Sigmoid colon (tissue), 7 donors: ENCODE data around the gene NRXN2. TPM values are rescaled to one million over a fixed set of nuclear protein-coding genes. Genes with fewer than 3 reads are reported as not detected.

Experiments used
- DNase-seq: peaks from one replicate; pipeline ENCODE4 v3.0.0-alpha.2; 2019
- H3K27ac ChIP-seq, 4 donors: fragments of 200-600 bp; sonication (generic); one replicate each; pipeline ENCODE4 v1.5.1; 2016 to 2019; ENCODE audit warnings: mild to moderate bottlenecking in 1 of 4
- H3K27me3 ChIP-seq, 3 donors: fragments of 200-600 bp; sonication (generic); one replicate each; pipeline ENCODE4 v1.5.1; 2019; ENCODE audit warnings: mild to moderate bottlenecking in 1 of 3
- H3K36me3 ChIP-seq, 4 donors: fragments of 200-600 bp; sonication (generic); one replicate each; pipeline ENCODE4 v1.5.1; 2016 to 2019
- H3K4me1 ChIP-seq, 4 donors: fragments of 200-600 bp; sonication (generic); one replicate each; pipeline ENCODE4 v1.5.1; 2017 to 2019
- H3K4me3 ChIP-seq, 4 donors: fragments of 200-600 bp; sonication (generic); one replicate each; pipeline ENCODE4 v1.5.1; 2017 to 2019; ENCODE audit warnings: mild to moderate bottlenecking in 2 of 4, moderate library complexity in 1 of 4
- H3K9me3 ChIP-seq, 4 donors: fragments of 200-600 bp in 3 of 4; sonication (generic) in 3 of 4; one replicate each; pipeline versions ENCODE4 v1.5.1 to v1.6.1; 2013 to 2019
- EP300 ChIP-seq, 4 donors: sonication (generic); formaldehyde crosslinking; IDR thresholded peaks; one replicate each; pipeline ENCODE4 v1.6.1; 2017; ENCODE audit warnings: antibody characterized with exemption in 4 of 4
- POLR2A ChIP-seq, 2 donors: fragments of 450-650 bp; IDR thresholded peaks; one replicate each; pipeline ENCODE4 v1.6.1; 2016; ENCODE audit warnings: antibody characterized with exemption in 2 of 2, mild to moderate bottlenecking in 2 of 2, moderate library complexity in 2 of 2
- POLR2AphosphoS5 ChIP-seq, 4 donors: sonication (generic); formaldehyde crosslinking; IDR thresholded peaks; one replicate each; pipeline ENCODE4 v1.6.1; 2017; ENCODE audit warnings: antibody characterized with exemption in 4 of 4
- WGBS, 2 donors: extraction: QIAGEN DNeasy Blood & Tissue Kit; methylation state at CpG; one replicate each; pipeline ENCODE4 v1.1.7; 2013; 5-methylcytosine and 5-hydroxymethylcytosine counted together
- intact Hi-C: fragments of 100-400 bp; cut with DNase I; formaldehyde crosslinking; loops from one replicate; pipeline ENCODE4 v1.15.1; 2023
- polyA plus RNA-seq, 3 donors: library from polyadenylated mRNA; stranded (reverse); fragments of 200-250 nt; gene quantifications; one replicate each; pipeline ENCODE4 v1.2.3, GENCODE V29; 2013
- total RNA-seq, 4 donors: library from RNA; depleted of rRNA; stranded (reverse); fragments of >200 nt; gene quantifications; one replicate each; pipeline ENCODE4 v1.1.0, GENCODE V29; 2016
- TF ChIP-seq, protein P1 (sequence below), 4 experiments: fragments of 450-650 bp in 3 of 4; fragments of 200-600 bp in 1 of 4; IDR thresholded peaks; one replicate each; pipeline ENCODE4 v1.5.1; 2016 to 2019; ENCODE audit warnings: antibody characterized with exemption in 4 of 4, mild to moderate bottlenecking in 3 of 4, moderate library complexity in 2 of 4
- donor health status: healthy with polysubstance abuse.
- donor health status: Bipolar disorder and iron deficiency.
- donor health status: healthy.

NRXN2 gene
- total and polyA plus RNA-seq, 7 donors, result 0.23 to 20.5 (median 6.8) TPM

DNA sequence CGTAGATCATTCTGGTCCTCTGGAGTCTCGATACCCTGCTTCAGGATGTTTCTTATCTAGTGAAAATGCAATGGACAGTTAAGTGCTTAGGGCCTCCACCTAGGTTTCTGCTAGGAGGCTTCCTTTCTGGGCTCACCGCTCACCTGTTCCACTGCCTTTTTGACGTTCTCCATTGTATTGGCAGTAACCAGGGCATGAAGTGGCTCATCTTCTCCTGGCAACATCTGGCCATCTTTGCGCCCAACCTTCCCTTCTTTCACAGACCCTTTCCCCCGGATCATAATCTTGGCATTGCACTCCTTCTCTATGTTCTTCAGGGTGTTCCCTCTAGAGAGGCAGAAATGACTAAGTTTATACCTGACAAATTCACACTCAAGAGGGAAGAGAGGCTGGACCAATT is 46.3 kb upstream of the NRXN2 start:
- intact Hi-C loops, result no loop called here
- DNase-seq, result no peak
- Histone ChIP-seq H3K36me3 (peaks cover 80 to 100% (median 91%) of the 10 kb centered on the region in 4 donors), H3K4me3 (no peak overlapping the region), H3K9me3 (no peaks in the 10 kb centered on the region), H3K27ac (no peak overlapping the region), H3K4me1 (peaks cover 0 to 62% (median 43%) of the 10 kb centered on the region in 4 donors), H3K27me3 (no peaks in the 10 kb centered on the region)
- WGBS, 2 donors, result 94 to 95% methylated on average over 6 of the region's 6 CpGs
- TF ChIP-seq POLR2AphosphoS5 (IDR thresholded peaks at IDR 0.05) (no peak), EP300 (IDR thresholded peaks at IDR 0.05) (no peak), POLR2A (IDR thresholded peaks at IDR 0.05) (no peak)
- TF ChIP-seq, protein P1, sequence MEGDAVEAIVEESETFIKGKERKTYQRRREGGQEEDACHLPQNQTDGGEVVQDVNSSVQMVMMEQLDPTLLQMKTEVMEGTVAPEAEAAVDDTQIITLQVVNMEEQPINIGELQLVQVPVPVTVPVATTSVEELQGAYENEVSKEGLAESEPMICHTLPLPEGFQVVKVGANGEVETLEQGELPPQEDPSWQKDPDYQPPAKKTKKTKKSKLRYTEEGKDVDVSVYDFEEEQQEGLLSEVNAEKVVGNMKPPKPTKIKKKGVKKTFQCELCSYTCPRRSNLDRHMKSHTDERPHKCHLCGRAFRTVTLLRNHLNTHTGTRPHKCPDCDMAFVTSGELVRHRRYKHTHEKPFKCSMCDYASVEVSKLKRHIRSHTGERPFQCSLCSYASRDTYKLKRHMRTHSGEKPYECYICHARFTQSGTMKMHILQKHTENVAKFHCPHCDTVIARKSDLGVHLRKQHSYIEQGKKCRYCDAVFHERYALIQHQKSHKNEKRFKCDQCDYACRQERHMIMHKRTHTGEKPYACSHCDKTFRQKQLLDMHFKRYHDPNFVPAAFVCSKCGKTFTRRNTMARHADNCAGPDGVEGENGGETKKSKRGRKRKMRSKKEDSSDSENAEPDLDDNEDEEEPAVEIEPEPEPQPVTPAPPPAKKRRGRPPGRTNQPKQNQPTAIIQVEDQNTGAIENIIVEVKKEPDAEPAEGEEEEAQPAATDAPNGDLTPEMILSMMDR (IDR thresholded peaks at IDR 0.05), result no peak

DNA sequence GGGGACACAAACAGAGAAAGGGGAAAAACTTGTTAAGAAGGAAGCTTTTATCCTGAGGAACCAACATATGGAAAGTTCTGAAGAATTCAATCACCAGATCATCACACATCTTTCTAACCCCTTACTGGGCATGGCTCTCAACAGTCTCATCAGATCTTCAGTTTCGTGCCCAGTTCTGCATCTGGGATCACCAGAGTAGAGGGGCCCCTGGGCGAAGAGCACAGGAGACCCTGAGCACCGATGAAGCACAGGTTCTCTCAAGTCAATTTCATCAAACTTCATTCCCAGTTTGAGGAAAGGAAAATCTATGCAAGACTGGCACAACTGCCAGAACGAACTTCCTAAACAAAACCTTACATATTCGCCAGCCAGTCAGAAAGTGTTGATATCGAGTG is 45.3 kb upstream of the NRXN2 start:
- Histone ChIP-seq H3K36me3 (peaks cover 71 to 97% (median 91%) of the 10 kb centered on the region in 4 donors), H3K4me1 (peaks cover 0 to 62% (median 44%) of the 10 kb centered on the region in 4 donors), H3K27me3 (no peaks in the 10 kb centered on the region), H3K27ac (peak overlapping the region; percentile 65 to 81 (median 74)), H3K9me3 (no peaks in the 10 kb centered on the region), H3K4me3 (no peak overlapping the region)
- no peak for DNase-seq
- TF ChIP-seq, protein P1 (IDR thresholded peaks at IDR 0.05), result no peak
- TF ChIP-seq POLR2A (IDR thresholded peaks at IDR 0.05) (no peak), EP300 (IDR thresholded peaks at IDR 0.05) (no peak), POLR2AphosphoS5 (IDR thresholded peaks at IDR 0.05) (no peak)
- 91 to 94% methylated on average over 6 of the region's 6 CpGs for WGBS, 2 donors
- intact Hi-C loops, result no loop called here

DNA sequence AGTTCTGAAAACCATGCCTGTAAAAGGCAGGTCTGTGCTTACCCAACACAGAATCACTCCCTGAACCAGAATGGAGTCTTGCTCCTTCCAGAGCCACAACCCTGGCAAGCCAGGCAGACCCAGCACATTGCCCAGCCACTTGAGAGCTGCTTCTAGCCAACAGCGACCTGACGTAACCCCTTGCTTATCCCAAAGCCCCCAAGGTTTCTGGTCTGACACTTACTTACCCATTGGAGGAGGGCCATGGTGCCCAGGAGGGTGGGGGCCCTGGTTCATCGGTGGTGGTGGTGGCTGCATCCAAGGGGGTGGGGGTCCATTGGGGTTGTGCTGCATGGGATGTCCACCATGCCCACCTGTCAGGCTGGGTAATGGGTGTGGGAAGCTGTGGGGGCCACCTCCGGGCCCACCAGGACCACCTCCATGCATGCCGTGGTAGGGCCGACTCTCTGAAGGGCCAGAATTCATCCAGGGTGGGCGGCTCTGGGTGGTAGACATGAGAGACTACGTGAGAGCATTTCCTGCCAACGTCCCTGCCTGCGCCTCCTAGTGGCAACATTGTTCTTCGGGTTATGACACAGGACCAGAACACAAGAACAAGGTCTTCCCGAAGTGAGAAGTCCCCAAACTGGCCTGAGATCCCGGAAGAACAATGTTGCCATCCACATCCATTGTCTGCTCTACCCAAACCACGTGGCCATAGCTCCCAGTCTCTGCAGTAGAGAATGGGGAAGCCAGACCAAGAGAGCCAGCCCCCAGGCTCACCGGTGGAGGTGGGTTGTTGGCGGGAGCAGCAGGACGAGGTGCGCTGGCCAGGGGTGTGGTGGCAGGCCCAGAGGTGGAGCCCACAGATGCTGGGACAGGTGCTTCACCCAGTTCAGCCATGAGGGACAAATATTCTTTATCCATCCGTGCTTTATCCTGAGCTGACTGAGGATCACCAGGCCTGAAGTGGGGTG is 44.6 kb upstream of the NRXN2 start:
- DNase-seq, result peak; percentile 86
- TF ChIP-seq, protein P1 (IDR thresholded peaks at IDR 0.05), result peak; percentile 65 to 81 (median 76)
- TF ChIP-seq POLR2AphosphoS5 (IDR thresholded peaks at IDR 0.05) (peak in 1 of 4 donors; percentile 21), EP300 (IDR thresholded peaks at IDR 0.05) (no peak), POLR2A (IDR thresholded peaks at IDR 0.05) (no peak)
- Histone ChIP-seq H3K9me3 (no peaks in the 10 kb centered on the region), H3K4me3 (no peak overlapping the region), H3K27ac (peak overlapping the region; percentile 65 to 81 (median 74)), H3K27me3 (no peaks in the 10 kb centered on the region), H3K4me1 (peaks cover 0 to 62% (median 44%) of the 10 kb centered on the region in 4 donors), H3K36me3 (peaks cover 65 to 95% (median 87%) of the 10 kb centered on the region in 4 donors)
- WGBS, 2 donors, result 56% methylated on average over 19 of the region's 19 CpGs
- intact Hi-C loops, result no loop called here

DNA sequence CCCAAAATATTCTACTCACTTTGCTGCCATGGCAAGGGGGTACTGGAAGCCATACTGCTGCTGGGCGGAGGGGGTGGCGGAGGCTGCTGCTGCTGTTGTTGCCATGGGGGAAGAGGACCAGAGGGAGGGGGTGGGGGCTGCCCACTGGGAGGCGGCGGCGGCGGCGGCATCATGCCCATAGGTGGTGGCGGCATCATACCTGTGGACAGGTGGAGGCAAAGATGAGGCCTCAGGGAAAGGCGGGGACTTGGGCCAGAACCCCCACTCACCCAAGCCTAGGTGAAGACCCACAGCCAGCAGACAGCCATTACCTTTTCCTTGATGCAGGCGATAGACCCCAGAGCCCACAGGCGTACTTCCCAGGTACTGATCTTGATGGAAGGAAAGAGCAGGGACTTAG is 43.9 kb upstream of the NRXN2 start:
- Histone ChIP-seq H3K27ac (peak overlapping the region; percentile 65 to 81 (median 74)), H3K4me1 (peaks cover 0 to 62% (median 48%) of the 10 kb centered on the region in 4 donors)

More for the DNA sequence above, 43.9 kb upstream of the NRXN2 start:
- WGBS, 2 donors, result 95 to 98% methylated on average over 11 of the region's 11 CpGs
- TF ChIP-seq POLR2A (IDR thresholded peaks at IDR 0.05) (no peak), POLR2AphosphoS5 (IDR thresholded peaks at IDR 0.05) (no peak)
- TF ChIP-seq, protein P1 (IDR thresholded peaks at IDR 0.05), result no peak
- intact Hi-C loops, result no loop called here
- Histone ChIP-seq H3K36me3 (peaks cover 65 to 89% (median 83%) of the 10 kb centered on the region in 4 donors), H3K9me3 (no peaks in the 10 kb centered on the region), H3K27me3 (no peaks in the 10 kb centered on the region), H3K4me3 (no peak overlapping the region)
- peak; percentile 67 for DNase-seq
